K562 treated with DMSO at 1 percent for 24 hours (cell line): Measurements from ENCODE around the gene DRP2. TPM values are rescaled to one million over a fixed set of nuclear protein-coding genes. Genes with fewer than 3 reads are reported as not detected.

Experiments used
- total RNA-seq: library from RNA; unstranded; fragments of 300-600 nt; gene quantifications from 2 replicates; pipeline ENCODE4 v1.2.3, GENCODE V29; 2022; ENCODE audit warnings: low read depth; ENCODE audit not compliant: insufficient read depth

DRP2 gene, protein sequence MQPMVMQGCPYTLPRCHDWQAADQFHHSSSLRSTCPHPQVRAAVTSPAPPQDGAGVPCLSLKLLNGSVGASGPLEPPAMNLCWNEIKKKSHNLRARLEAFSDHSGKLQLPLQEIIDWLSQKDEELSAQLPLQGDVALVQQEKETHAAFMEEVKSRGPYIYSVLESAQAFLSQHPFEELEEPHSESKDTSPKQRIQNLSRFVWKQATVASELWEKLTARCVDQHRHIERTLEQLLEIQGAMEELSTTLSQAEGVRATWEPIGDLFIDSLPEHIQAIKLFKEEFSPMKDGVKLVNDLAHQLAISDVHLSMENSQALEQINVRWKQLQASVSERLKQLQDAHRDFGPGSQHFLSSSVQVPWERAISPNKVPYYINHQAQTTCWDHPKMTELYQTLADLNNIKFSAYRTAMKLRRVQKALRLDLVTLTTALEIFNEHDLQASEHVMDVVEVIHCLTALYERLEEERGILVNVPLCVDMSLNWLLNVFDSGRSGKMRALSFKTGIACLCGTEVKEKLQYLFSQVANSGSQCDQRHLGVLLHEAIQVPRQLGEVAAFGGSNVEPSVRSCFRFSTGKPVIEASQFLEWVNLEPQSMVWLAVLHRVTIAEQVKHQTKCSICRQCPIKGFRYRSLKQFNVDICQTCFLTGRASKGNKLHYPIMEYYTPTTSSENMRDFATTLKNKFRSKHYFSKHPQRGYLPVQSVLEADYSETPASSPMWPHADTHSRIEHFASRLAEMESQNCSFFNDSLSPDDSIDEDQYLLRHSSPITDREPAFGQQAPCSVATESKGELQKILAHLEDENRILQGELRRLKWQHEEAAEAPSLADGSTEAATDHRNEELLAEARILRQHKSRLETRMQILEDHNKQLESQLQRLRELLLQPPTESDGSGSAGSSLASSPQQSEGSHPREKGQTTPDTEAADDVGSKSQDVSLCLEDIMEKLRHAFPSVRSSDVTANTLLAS
- total RNA-seq, result 0.19 and 0.22 TPM in 2 replicates

DNA sequence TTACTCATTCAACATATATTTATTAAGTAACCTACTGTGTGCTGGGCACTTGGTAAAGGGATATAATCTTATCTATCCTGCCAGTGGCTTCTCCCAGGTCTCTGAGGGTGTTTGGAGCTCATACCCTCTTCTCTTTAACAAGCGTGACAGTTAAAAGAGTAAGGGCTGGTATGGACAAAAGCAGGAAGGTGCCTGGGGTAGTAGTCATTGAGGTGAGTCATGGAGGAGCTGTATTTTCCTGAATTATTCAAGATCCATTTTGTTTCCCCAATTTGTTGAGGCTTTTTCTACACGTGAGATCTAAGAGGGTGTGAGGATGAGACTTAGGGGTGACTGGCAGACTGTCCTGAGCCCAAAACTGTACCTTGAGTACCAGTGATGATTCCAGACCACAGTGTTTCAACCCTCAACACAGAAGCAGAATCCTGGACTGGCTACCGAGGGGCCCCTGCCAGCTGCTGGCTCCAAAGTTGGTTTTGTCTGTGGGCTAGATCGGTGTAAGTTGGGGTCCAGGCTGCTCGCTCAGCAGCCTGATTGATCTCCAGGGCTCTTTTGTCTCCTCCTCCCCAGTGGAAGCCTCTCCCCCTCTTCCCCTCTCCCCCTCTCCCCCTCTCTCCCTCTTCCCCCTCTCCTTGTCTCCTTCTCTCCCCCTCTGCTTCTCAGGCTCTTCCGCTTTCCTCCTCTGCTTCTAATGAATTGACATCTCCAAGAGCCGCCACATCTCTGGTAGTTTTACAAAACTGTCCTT, at the start of gene DRP2:
TSS of gene DRP2 (plus strand) at position 671 of the 748 bp plus-strand sequence. CDS start 11,862 bp downstream, outside the sequence.

GRCh38 chrX:101290957-101291603, 71.5 kb downstream of the DRP2 start, which contains the start of gene TAF7L:
TSS of gene TAF7L (minus strand) at chrX:101291334. CDS start at chrX:101287543, 3,791 bp downstream.

Other genes with a start within 250 kb of the DRP2 start
- gene TRMT2B, start 167.7 kb upstream of the DRP2 start, total RNA-seq, result 17.3 and 20.9 TPM in 2 replicates
- gene TMEM35A, start 140.9 kb upstream of the DRP2 start, total RNA-seq, result not detected in 2 replicates
- 3.7 and 8.8 TPM in 2 replicates for gene CENPI, start 121.6 kb upstream of the DRP2 start, total RNA-seq
- gene TAF7L, start 71.5 kb downstream of the DRP2 start, total RNA-seq, result not detected in 2 replicates
- 7.6 TPM in 2 replicates for gene TIMM8A, start 129.0 kb downstream of the DRP2 start, total RNA-seq
- gene BTK, start 166.4 kb downstream of the DRP2 start, total RNA-seq, result 24.7 and 28.3 TPM in 2 replicates
- 4,527 and 4,949 TPM in 2 replicates for gene RPL36A, start 171.2 kb downstream of the DRP2 start, total RNA-seq
- 48.6 and 53.0 TPM in 2 replicates for gene GLA, start 188.1 kb downstream of the DRP2 start, total RNA-seq
- 34.6 and 39.8 TPM in 2 replicates for gene HNRNPH2, start 188.4 kb downstream of the DRP2 start, total RNA-seq